H1 (cell line): ENCODE data around the gene DTWD2.

Experiments
- CEBPB ChIP-seq: IDR thresholded peaks from 2 replicates; pipeline ENCODE4 v1.6.1; 2012; ENCODE audit warnings: low read depth, low read length
- TF ChIP-seq, protein P1 (sequence below), 3 experiments: IDR thresholded peaks; 1 replicate in 2 of 3; 2 replicates in 1 of 3; pipeline versions ENCODE4 v1.5.1 to v1.6.1; 2011; ENCODE audit warnings: low read length in 3 of 3, mild to moderate bottlenecking in 3 of 3, inconsistent platforms in 2 of 3, low read depth in 1 of 3, moderate library complexity in 1 of 3; ENCODE audit not compliant: insufficient read depth in 1 of 3; ENCODE audit errors: control extremely low read depth in 1 of 3

DNA sequence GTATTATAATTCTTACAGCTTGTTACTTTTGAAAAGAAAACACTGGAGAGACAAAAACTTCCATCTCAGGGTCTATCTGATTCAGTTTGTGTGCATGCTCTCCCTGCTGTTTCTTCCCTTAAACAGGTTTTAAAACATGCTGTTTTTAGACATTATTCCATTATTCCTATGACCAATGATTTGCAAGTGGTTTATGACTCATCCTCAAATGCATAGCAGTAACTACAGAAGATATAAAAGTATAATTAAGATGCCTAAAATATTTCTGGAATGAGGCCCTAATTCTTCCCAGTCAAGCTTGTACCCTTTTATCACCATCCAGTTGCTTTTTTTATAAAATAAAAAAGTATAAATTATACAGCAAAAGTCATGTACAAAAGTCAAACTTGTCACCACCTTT is 3.7 kb downstream of the DTWD2 start:
- no peak for TF ChIP-seq CEBPB
- TF ChIP-seq, protein P1, sequence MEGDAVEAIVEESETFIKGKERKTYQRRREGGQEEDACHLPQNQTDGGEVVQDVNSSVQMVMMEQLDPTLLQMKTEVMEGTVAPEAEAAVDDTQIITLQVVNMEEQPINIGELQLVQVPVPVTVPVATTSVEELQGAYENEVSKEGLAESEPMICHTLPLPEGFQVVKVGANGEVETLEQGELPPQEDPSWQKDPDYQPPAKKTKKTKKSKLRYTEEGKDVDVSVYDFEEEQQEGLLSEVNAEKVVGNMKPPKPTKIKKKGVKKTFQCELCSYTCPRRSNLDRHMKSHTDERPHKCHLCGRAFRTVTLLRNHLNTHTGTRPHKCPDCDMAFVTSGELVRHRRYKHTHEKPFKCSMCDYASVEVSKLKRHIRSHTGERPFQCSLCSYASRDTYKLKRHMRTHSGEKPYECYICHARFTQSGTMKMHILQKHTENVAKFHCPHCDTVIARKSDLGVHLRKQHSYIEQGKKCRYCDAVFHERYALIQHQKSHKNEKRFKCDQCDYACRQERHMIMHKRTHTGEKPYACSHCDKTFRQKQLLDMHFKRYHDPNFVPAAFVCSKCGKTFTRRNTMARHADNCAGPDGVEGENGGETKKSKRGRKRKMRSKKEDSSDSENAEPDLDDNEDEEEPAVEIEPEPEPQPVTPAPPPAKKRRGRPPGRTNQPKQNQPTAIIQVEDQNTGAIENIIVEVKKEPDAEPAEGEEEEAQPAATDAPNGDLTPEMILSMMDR (IDR thresholded peaks at IDR 0.05; ENCODE audit: control extremely low read depth in 1 of 3, insufficient read depth in 1 of 3, low read depth in 1 of 3, low read length in 3 of 3): no peak
